NCI-H345 treated with DMSO at 0.1 percent for 48 hours (cell line): ENCODE measurements around the gene RAB40B.
"Not testable (repeated sequence)": the region's sequence is repeated elsewhere in the genome, so short reads cannot be mapped to it uniquely, and the experiment has no call there.

Experiments used
- DNase-seq: peaks from one replicate; lab custom pipeline; 2025; ENCODE audit not compliant: unreplicated experiment; lab: John Stamatoyannopoulos, UW

Gene RAB40B

DNA sequence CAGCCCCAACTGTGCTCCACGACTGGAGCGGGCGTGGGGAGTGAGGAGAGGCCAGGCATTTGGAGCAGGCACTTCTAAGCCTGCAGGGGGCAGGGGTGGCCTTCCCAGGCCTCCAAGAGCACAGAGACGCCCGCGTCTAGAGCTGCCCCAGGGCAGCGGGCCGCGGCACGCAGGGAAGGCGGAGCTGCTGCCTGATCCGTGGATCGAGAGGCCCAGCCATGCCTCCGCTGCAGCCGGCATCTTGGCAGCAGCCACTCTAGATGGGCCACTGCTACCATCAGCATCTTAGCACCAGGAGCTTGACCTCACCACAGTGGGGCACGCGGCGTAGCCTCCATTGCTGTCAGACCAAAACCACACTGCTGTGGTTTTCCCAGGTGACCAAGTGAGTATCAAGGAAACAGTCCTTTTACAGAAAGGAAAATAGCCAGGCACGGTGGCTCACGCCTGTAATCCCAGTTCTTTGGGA, 29.8 kb downstream of the RAB40B start:
- DNase-seq: no peak

DNA sequence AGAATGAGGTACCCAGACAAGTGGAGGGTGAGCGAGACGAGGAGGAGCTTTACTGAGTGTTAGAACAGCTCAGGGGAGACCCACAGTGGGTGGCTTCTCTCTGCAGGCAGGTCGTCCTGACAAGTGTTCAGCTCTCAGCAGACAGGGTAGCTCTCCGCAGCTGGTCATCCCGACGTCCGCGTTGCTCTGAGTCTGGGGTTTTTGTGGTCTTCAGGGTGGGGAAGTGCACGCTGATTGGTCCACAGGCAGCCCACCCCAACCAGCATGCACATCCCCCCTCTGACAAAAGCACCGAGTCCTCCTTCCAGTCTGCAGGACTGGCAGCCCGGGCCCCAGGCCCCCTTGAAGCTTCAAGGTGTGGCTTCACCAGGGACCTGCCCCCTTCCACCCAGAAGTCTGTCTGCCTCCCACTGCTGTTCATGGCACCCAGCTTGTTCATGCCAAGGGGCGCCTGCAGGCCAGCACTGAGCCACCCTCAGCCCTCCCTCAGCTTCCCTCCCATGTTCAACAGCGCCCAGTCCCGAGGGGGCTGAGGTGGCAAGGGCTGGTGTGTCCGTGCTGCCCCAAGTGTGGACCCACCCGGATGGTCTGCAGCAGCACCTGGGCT, 30.4 kb downstream of the RAB40B start:
- DNase-seq: no peak

DNA sequence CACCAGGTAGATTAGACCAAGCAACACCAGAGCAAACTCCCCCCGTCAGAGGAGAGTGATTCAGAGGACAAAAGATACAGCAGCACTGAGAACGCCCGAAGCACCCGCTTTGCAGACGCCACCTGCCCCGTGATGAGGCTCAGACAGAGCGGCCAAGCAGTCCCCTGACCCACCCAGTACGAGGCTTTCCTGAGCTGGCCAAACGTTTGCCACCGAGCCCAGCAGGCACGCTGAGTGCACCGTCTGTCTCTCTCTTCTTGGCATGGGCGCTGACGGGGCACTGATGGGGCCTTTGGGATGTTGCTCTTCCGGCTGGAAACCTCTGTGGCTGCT, 30.9 kb downstream of the RAB40B start:
- DNase-seq: no peak

DNA sequence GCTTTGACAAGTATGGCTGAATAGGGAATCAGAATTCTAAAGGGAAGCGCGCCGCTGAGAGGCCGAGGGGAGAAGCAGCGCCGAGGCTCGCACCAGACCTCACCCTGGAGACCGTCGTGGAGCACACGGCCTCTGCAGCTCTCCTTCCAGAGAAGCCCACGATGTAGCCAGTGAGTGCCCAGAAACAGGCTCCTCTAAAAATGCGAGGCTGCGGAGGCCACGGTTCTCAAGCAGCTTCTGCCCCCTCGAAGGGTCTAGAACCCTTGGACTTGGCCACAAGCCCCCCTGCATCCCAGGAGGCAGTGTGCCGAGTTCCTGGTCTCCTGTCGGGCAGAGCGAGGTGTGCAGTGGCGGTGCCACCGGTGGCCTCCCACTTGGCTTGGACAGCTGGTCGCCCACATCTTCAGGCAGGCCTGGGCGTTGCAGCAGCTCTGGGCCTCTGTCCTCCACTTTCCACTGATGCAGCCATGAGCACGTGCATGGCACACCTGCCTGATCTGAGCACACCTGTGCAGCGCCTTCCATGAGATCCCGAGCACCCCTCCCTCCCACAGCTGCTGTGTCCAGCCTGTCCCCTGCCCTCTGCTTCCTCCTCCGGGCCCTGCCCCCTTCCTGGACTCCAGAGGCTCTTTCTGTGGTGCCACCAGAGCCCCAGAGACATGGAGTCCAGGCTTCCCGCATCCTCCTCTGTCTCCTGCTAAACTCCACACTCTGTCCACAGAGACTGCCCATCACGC, 31.4 kb downstream of the RAB40B start:
- no peak for DNase-seq

DNA sequence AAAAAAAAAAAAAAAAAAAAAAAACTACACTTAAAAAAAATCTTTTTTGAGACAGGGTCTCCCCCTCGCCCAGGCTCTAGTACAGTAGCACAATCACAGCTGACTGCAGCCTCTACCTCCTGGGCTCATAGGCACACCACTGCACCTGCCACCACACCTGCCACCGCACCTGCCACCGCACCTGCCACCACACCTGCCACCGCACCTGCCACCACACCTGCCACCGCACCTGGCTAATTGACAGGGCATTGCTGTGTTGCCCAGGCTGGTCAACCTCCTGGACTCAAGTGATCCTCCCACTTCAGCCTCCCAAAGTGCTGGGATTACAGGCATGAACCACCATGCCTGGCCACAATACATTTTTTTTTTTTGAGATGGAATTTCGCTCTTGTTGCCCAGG, 32.6 kb downstream of the RAB40B start:
- DNase-seq: no peak

DNA sequence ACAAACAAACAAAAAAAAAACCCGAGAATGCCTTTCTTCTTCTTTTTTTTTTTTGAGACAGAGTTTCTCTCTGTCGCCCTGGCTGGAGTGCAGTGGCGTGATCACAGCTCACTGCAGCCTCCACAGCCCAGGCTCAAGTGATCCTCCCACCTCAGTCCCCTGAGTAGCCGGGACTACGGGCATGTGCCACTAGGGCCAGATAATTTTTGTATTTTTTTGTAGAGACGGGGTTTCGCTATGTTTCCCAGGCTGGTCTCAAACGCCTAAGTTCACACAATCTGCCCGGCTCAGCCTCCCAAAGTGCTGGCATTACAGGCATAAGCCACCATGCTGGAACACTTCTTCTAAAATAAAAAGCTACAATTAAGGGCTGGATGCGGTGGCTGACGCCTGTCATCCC, 33.3 kb downstream of the RAB40B start:
- no peak for DNase-seq

DNA sequence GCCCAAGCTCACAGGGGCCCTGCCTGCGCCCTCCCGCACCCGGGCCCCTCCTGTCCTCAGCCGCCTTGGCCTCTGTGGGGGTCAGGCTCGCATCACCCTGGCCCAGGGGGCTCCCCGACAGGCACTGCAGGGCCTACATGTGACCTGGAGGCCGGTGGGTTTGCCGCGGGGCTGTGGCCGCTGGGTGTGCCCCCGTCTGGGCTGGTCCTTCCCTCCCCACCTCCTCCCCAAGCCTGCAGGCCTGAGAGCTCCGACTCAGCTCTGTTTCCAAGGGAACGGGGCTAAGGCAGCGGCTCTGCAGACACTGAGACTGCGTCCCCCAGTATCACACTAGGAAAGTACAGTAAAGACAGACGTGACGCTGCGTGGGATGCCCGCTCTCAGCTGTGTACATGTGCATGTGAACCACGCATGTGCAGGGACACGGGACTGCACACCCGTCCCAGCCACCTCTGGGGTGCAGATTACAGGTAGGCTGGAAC, 33.8 kb downstream of the RAB40B start:
- no peak for DNase-seq

DNA sequence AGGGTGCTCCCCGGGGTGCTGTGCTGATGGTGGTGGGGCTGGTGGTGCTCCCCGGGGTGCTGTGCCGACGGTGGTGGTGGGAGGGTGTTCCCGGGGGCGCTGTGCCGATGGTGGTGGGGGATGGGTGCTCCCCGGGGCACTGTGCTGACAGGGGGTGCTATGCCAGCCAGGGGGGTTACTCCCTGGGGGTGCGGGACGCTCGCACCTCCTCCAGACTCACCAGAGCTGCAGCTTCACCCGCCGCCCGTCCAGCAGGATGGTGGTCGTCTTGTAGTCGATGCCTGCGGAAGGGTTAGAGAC, 34.3 kb downstream of the RAB40B start:
- no peak for DNase-seq

DNA sequence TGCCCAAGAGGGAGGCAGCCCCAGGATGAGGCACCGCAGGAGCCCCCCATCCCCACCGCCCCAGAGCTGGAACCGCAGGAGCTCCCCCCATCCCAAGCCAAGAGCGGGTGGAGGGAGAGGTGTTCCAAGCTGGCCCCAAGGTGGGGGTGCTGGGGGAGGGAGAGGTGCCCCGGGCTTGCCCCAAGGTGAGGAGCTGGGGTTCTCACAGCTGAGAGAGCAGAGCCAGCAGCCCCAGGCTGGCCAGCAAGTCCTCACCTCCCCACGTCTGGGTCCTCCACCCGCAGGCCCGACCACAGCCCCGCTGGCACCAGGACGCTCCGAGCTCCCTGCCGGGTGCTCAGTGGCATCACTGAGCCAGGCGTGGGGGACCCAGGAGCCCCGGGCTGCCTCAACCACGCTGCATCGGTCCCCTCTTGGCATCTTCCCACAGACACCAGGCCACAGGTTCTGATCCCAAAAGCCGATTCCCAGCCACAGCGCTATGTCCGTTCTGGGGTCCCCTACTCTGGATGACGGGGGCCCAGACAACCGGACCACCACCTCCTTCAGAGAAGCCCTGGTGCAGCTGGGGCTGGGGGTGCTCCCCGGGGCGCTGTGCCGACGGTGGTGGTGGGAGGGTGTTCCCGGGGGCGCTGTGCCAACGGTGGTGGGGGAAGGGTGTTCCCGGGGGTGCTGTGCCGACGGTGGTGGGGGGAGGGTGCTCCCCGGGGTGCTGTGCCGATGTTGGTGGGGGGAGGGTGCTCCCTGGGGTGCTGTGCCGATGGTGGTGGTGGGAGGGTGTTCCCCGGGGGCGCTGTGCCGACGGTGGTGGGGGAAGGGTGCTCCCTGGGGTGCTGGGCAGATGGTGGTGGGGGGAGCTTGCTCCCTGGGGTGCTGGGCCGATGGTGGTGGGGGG, 34.9 kb downstream of the RAB40B start:
- no peak for DNase-seq

DNA sequence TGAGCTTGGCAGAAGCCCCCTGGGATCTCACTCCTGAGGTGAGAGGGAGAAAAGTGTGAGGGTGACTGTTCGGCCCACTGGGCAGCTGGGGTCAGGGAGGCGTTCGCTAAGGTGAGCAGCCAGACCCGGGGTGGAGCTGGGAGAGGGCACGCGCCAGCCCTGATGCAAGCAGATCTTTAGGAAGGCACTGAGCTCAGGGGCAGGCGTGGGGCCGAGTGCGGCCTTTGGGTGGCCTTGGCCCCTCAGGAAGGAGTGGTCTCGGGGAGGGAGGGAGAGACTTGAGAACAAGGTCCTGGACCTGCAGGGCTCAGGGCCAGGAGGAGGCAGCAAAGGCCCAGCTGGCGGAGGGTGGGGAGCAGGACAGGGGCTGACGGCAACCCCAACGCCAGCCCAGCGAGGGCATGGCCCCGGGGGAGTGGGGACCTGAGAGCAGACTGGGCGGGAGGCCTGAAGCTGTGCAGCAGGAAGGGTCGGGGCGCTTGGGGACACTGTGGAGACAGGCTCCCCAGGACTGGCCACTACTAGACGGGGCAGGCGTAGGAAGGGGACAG, 35.7 kb downstream of the RAB40B start:
- DNase-seq: no peak

DNA sequence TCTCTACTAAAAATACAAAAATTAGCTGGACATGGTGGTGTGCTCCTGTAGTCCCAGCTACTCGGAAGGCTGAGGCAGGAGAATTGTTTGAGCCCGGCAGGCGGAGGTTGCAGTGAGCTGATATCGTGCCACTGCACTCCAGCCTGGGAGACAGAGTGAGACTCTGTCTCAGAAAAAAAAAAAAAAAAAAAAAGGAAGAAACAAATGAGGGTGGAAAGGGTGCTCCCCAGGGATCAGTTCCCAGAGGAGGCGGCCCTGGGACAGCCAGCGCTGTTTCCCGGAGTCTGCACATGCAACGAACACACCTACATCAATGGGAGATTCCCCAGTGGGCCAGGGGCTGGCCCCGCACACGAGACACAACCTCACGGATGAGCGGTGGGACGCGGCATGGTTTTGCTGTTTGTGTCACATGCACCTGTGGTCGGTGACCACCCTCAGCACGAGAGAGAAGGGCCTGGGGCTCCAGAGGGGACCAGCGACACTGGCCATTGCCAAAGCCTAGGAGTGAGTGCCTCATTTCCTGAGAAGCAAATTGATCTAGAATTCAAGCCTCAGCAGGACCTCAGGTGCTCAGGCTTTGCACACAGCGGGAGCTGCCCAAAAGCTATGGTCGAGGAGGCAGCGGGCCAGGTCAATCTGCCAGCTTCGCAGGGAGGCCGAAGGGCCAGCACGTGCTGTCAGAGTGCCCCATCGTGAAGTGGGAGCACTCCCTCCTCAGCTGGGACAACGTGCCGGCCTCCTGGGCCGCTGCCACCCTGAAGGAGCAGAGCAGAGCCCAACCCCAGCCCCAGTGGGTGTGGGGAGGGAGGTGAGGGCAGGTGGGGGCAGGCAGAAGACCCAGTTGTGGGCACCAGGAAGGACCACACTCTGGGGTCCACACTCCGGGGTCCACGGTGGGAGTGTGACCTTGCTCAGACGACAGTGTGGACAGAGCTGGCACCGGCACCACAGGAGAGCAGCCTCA, 36.5 kb downstream of the RAB40B start:
- DNase-seq: no peak

DNA sequence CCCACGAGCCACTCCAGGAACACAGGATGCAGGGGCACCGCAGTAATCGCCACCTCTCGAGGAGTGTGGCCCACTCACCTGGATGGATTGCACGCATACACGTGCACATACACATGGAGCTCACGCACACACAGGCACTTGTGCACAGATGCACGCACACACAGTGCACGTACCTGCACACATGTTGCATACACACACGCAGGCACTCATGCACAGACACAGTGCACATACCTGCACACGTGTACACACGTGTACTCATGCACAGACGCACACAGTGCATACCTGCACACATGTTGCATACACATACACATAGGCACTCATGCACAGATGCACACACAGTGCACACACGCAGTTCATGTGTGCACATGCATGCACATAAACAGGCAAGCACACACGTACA, 38.6 kb downstream of the RAB40B start:
- DNase-seq: no peak

DNA sequence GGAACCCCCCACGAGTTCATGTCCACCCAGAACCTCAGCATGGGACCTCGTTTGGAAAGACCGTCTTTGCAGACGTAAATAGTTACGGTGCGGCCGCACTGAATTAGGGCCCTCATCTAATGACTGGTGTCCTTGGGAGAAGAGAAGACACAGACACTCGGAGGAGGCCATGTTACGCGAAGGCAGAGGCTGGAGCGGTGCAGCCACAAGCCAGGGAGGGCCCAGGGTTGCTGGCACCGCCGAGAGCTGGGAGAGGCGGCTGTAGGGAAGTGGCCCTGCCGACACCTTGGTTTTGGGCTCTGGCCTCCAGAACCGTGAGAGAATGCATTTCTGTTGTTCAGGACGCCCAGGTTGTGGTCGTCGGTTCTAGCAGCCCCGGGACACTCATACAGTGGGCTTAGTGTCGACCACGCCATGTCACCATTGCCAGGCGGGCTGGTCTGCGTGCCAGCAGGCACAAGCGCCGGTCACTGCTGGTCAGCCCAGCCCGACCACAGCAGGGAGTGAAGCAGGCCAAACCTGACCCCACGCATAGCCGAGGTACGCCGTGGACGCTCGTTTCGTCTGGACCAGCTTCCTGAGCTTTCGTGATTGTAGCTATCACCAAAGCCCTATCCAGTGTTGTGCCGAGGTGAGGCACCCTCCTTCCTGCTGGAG, 39.6 kb downstream of the RAB40B start:
- DNase-seq: no peak

DNA sequence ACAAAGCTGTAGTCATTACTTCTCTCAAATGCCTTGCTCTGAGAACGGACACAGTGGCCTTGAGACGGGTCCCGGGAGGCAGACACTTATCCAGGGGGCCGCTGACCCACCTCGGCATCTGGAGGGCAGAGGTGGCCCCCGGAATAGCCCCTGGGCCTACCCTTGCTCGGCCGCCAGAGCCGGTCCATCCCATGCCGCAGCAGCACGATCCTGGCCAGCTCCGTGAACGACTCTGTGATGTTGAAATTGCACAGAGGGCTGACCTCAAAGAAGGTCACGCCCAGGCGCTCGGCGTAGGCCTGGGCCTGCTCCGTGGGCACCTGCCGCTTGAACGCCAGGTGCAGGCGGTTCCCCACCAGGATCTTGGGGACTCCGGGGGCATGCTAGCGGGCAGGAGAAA, 40.2 kb downstream of the RAB40B start:
- no peak for DNase-seq

DNA sequence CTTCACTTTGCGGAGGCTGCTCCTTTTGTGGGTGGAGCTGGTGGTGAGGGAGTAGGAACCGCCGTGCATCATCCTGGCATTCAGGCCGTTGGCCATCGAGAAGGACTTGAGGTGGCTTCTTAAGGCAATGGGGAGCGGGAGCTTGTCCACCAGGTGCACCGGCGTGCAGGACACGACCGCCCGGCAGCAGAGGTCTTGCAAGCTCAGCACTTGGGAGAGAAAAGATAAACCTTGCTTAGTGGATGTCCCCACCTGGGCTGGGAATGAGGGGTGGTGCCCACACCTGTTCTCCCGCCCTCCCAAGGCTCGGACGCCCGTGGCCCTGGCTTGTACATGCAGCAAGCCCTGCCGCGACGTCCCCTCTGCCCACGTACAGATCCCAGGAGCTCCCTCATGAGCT, 40.6 kb downstream of the RAB40B start:
- no peak for DNase-seq

DNA sequence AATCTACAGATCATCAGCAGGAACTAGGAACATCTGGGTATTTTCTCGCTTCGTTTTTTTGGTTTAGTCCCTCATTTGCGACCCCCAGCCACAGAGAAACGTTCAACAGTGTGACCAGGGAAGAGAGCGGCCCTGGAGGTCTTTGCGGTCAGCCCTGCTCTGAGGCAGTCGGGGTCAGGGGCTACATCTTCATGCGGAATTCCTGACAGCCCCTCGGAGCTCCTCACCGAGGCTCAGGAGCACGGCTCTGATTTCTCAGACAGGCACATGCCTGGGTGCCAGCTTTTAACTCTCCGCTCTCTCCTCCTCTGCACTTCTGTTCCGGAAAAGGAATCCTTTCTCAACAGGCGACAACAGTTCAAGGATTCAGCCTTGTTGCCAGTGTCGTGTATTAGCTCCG, 42.2 kb downstream of the RAB40B start:
- DNase-seq: no peak

DNA sequence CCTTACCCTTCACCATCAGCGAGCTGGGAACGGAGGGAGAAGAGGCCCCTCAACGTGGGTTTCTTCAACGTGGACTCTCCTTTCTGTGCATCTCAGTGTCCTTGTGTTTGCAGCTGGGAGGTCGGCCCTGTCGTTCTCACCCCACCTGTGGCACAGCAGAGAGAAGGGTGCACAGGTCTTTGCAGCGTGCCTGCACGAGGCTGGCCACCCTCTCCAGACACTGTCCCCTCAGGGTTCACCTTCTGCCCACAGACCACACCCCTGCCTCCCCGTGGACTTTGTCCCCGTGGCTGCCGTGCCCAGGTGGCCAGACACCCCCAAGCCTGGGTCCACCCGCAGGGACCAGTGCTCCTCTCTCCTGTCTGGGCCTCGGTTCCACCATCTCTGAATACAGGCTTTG, 43.0 kb downstream of the RAB40B start:
- DNase-seq: no peak

DNA sequence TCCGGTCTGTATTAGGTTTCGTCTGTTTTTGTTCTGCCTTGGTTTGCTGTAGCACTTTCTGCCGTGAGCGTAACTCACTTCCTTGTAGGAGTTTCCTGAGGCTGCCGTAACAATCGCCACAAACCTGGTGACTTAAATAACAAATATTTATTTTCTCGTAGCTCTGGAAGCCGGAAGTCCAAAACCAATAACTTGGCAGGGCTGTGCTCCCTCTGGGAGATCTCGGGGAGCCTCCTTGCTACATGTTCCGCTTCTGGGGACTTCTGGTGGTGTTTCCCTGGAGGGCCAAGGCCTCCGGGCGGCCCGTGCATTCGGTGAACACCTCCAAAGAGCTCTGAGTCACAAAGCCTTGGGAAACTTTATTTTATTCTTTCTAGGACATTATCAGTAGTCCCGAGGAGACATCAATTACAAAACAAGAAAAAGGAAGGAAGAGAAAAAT, 43.4 kb downstream of the RAB40B start:
- no peak for DNase-seq

DNA sequence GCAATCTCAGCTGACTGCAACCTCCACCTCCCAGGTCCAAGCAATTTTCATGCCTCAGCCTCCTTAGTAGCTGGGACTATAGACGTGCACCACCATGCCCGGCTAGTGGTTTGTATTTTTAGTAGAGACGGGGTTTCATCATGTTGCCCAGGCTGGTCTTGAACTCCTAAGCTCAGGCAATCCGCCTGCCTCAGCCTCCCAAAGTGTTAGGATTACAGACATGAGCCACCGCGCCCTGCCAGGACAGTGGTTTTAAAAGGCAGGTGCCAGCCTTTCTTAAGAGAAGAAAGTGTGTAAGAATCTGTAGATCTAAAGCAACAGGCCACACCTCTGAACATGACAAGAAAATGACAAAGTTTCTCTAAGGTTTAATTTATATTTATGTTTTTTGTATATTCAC, 43.9 kb downstream of the RAB40B start:
- DNase-seq: not testable (repeated sequence)
